Karpas-422 (cell line): Measurements from ENCODE around the gene GYS1. TPM values are rescaled to one million over a fixed set of nuclear protein-coding genes. Genes with fewer than 3 reads are reported as not detected.
"Not testable (repeated sequence)": the region's sequence is repeated elsewhere in the genome, so short reads cannot be mapped to it uniquely, and the experiment has no call there.

Experiments used
- DNase-seq: peaks from one replicate; pipeline ENCODE4 v3.0.0-alpha.2; 2015
- H2AFZ ChIP-seq: fragments of 200-600 bp; sonication (generic); 2 replicates; pipeline ENCODE4 v1.6.1; 2014; ENCODE audit warnings: antibody characterized with exemption, low read length, mixed read lengths
- H3K27ac ChIP-seq: fragments of 200-600 bp; sonication (generic); 2 replicates; pipeline ENCODE4 v1.5.1; 2014; ENCODE audit warnings: mild to moderate bottlenecking, low read length, moderate library complexity
- H3K27me3 ChIP-seq: fragments of 200-600 bp; sonication (generic); 2 replicates; pipeline ENCODE4 v1.6.1; 2014; ENCODE audit warnings: low read length, mixed read lengths
- H3K36me3 ChIP-seq: fragments of 200-600 bp; sonication (generic); 2 replicates; pipeline ENCODE4 v1.6.1; 2014; ENCODE audit warnings: low read length, mixed read lengths; ENCODE audit not compliant: insufficient read depth
- H3K4me1 ChIP-seq: fragments of 200-600 bp; sonication (generic); 2 replicates; pipeline ENCODE4 v1.6.1; 2014; ENCODE audit warnings: mild to moderate bottlenecking, low read length, mixed read lengths
- H3K4me2 ChIP-seq: fragments of 200-600 bp; sonication (generic); 2 replicates; pipeline ENCODE4 v1.6.1; 2014; ENCODE audit warnings: low read length, low read depth, mild to moderate bottlenecking; ENCODE audit not compliant: poor library complexity, severe bottlenecking
- H3K4me3 ChIP-seq: fragments of 200-600 bp; sonication (generic); 2 replicates; pipeline ENCODE4 v1.5.1; 2014; ENCODE audit warnings: mild to moderate bottlenecking, antibody characterized with exemption, low read length, mixed read lengths
- H3K79me2 ChIP-seq: fragments of 200-600 bp; sonication (generic); 2 replicates; pipeline ENCODE4 v1.6.1; 2014; ENCODE audit warnings: mild to moderate bottlenecking, low read length, mixed read lengths
- H3K9ac ChIP-seq: fragments of 200-600 bp; sonication (generic); 2 replicates; pipeline ENCODE4 v1.6.0; 2014; ENCODE audit warnings: low read length
- H3K9me2 ChIP-seq: fragments of 200-600 bp; sonication (generic), shearing (Covaris generic); replicated peaks from 2 replicates; pipeline ENCODE4 v1.6.0; 2014; ENCODE audit warnings: mild to moderate bottlenecking, low read length, moderate library complexity; ENCODE audit not compliant: insufficient read depth
- H3K9me3 ChIP-seq: fragments of 300-700, 200-600 bp; sonication (generic); 2 replicates; pipeline ENCODE4 v1.6.1; 2014; ENCODE audit warnings: low read length, mixed read lengths
- H4K20me1 ChIP-seq: fragments of 200-600 bp; sonication (generic); 2 replicates; pipeline ENCODE4 v1.6.1; 2014; ENCODE audit warnings: mild to moderate bottlenecking, antibody characterized with exemption, low read length, low read depth; ENCODE audit not compliant: insufficient read depth
- total RNA-seq: library from RNA; depleted of rRNA; stranded (reverse); fragments of >200 nt; shearing (Covaris generic); gene quantifications from 2 replicates; pipeline ENCODE4 v1.2.3, GENCODE V29; 2014; ENCODE audit warnings: low replicate concordance

Gene GYS1
- total RNA-seq, 1 experiment from 2014 or later: 42.6 TPM

DNA sequence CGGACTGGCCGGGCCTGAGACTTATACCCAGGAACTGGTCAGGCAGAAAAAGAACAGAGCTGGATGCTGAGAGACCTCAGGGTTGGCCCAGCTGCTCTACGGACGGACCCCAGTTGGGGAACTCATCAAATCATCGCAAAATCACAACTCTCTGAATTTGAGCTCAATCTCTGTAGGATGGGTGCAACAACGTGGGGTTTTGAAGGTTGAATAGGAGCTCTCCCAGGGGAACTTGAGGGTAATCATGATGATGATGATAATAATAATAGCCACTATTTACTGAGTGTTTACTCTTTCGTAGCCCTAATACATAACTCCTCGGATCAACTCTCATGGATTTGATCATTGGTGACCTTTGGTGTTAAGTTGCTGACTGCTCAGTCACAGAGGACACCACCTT, 37.2 kb upstream of the GYS1 start:
- H3K9me2 ChIP-seq, H3K9ac ChIP-seq, H3K27ac ChIP-seq, H2AFZ ChIP-seq, H3K79me2 ChIP-seq, DNase-seq, H3K27me3 ChIP-seq, H3K4me1 ChIP-seq, H4K20me1 ChIP-seq, H3K4me3 ChIP-seq, H3K36me3 ChIP-seq, H3K4me2 ChIP-seq, H3K9me3 ChIP-seq: not testable (repeated sequence)

DNA sequence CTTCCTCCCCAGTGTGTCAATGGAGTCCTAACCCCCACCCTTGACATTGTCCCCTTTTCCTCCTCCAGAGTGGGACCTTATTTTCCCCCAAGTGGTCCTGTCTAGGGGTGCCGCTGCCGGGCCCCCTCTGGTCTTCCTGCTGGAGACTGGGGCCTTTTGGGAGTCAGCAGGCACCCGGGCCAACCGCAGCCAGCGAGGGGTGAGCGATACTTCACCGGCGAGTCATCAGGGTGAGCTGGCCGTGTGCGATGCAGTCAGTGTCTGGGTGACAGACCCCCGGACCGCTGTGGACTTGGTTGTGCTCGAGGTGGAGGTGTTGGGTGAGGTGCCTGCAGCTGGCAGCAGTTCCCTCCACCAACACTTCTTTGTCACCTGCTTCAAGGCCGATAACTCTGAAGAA, 36.6 kb upstream of the GYS1 start:
- not testable (repeated sequence) for H3K9me2 ChIP-seq, H3K27me3 ChIP-seq, H3K4me1 ChIP-seq, H3K36me3 ChIP-seq, H3K4me3 ChIP-seq, H3K9ac ChIP-seq, H4K20me1 ChIP-seq, H3K27ac ChIP-seq, DNase-seq, H2AFZ ChIP-seq, H3K4me2 ChIP-seq, H3K9me3 ChIP-seq, H3K79me2 ChIP-seq

DNA sequence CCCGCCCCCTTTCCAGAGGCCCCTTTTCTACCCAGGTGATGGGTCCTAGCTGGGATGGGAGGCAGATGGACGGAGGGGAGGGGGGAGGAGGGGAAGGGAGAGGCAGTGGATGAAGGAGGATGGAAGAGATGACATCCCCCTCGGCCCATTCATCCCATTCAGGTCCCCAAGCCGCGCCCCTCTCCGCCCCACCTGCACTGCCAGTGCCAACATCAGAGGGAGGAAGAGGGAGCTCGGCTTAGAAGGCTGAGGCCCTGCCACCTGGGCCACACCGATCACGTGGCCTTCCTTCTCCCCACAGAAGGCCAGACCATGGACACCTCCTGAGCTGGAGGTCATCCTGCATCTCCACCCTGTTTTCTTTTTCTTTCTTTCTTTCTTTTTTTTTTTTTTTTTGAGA, 35.6 kb upstream of the GYS1 start:
- H3K4me1 ChIP-seq, H3K27me3 ChIP-seq, H3K27ac ChIP-seq, H3K4me2 ChIP-seq, H3K36me3 ChIP-seq, H3K9ac ChIP-seq, H4K20me1 ChIP-seq, H3K9me3 ChIP-seq, DNase-seq, H3K4me3 ChIP-seq, H3K9me2 ChIP-seq, H3K79me2 ChIP-seq, H2AFZ ChIP-seq: not testable (repeated sequence)

DNA sequence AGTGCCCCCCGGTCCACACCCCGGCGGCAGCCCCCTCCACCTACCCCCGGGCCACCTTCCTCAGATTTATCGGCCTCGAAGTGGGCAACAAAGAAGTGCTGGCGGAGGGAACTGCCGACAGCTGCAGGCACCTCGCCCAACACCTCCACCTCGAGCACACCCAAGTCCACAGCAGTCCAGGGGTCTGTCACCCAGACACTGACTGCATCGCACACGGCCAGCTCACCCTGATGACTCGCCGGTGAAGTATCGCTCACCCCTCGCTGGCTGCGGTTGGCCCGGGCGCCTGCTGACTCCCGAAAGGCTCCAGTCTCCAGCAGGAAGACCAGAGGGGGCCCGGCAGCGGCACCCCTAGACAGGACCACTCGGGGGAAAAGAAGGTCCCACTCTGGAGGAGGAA, 32.5 kb upstream of the GYS1 start:
- DNase-seq, H3K79me2 ChIP-seq, H3K27me3 ChIP-seq, H3K9me2 ChIP-seq, H3K27ac ChIP-seq, H3K9me3 ChIP-seq, H3K36me3 ChIP-seq, H3K4me1 ChIP-seq, H3K4me2 ChIP-seq, H2AFZ ChIP-seq, H3K4me3 ChIP-seq, H3K9ac ChIP-seq: not testable (repeated sequence)
- H4K20me1 ChIP-seq: peaks cover 11% of the 10 kb centered on the region; the same call in 1 of the 2 replicates

DNA sequence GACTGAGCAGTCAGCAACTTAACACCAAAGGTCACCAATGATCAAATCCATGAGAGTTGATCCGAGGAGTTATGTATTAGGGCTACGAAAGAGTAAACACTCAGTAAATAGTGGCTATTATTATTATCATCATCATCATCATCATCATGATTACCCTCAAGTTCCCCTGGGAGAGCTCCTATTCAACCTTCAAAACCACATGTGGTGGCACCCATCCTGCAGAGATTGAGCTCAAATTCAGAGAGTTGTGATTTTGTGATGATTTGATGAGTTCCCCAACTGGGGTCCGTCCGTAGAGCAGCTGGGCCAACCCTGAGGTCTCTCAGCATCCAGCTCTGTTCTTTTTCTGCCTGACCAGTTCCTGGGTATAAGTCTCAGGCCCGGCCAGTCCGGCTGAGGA, 32.0 kb upstream of the GYS1 start:
- not testable (repeated sequence) for H3K4me3 ChIP-seq, H3K36me3 ChIP-seq, DNase-seq, H3K4me2 ChIP-seq, H3K27me3 ChIP-seq, H3K27ac ChIP-seq, H3K79me2 ChIP-seq, H3K9me3 ChIP-seq, H3K9ac ChIP-seq, H3K9me2 ChIP-seq, H2AFZ ChIP-seq
- Histone ChIP-seq H3K4me1 (peaks cover 12% of the 10 kb centered on the region), H4K20me1 (peaks cover 16% of the 10 kb centered on the region; the same call in 1 of the 2 replicates)

DNA sequence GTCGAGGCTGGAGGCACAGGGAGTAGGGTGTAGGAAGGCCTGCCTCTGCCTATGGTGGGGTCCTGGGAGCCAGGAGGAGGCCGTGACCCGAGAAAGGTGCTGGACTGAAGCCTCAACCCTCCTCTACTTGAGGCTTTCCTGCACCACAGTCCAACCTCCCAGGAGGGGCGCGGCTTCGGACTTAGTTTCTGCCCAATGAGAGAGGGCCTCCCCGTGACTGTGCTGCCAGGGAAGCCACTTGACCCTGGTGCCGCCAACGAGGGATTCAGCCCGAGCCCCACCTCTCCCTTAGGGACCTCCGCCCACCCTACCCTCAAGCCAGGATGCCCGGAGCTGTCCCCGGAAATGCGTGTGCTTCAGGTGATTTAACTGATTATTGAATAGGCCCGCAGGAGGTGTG, 31.1 kb upstream of the GYS1 start, which contains the start of gene CGB3:
CGB3 (minus strand) TSS at position 101 of the 400 bp plus-strand sequence. CDS start 362 bp downstream, outside the sequence.
- H3K9me2 ChIP-seq, H3K9ac ChIP-seq, H3K4me2 ChIP-seq, H3K36me3 ChIP-seq, H3K27me3 ChIP-seq, DNase-seq, H3K79me2 ChIP-seq, H3K27ac ChIP-seq, H2AFZ ChIP-seq, H3K4me3 ChIP-seq, H3K9me3 ChIP-seq: not testable (repeated sequence)
- peaks cover 22% of the 10 kb centered on the region; the same call in 1 of the 2 replicates for H4K20me1 ChIP-seq
- H3K4me1 ChIP-seq: peaks cover 12% of the 10 kb centered on the region

DNA sequence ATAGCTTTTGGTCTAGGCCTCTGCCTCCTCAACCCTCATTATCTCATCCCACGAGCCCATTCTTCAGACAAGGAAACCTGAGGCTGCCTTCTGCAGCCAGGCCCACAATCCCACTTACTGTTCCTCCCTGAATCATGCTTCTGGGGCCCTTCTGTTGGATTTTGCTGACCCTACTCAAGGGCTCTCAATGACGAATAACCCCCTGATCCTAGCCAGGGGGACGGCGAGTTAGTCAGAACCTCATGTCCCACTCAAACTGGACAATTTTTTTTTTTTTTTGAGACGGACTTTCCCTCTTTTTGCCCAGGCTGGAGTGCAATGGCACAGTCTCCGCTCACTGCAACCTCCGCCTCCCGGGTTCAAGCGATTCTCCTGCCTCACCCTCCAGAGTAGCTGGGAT, 29.0 kb upstream of the GYS1 start:
- H3K36me3 ChIP-seq: no peaks in the 10 kb centered on the region
- no peak overlapping the region for H3K4me3 ChIP-seq
- H3K27ac ChIP-seq: no peak overlapping the region
- no peaks in the 10 kb centered on the region for H3K79me2 ChIP-seq
- H2AFZ ChIP-seq: no peak overlapping the region
- H3K9me3 ChIP-seq: no peaks in the 10 kb centered on the region
- DNase-seq: peak; percentile 49
- no peak overlapping the region for H3K4me2 ChIP-seq
- H3K9me2 ChIP-seq: no peaks in the 10 kb centered on the region
- H4K20me1 ChIP-seq: peaks cover 22% of the 10 kb centered on the region; the same call in 1 of the 2 replicates
- H3K9ac ChIP-seq: no peak overlapping the region
- no peaks in the 10 kb centered on the region for H3K27me3 ChIP-seq
- H3K4me1 ChIP-seq: peaks cover 16% of the 10 kb centered on the region

DNA sequence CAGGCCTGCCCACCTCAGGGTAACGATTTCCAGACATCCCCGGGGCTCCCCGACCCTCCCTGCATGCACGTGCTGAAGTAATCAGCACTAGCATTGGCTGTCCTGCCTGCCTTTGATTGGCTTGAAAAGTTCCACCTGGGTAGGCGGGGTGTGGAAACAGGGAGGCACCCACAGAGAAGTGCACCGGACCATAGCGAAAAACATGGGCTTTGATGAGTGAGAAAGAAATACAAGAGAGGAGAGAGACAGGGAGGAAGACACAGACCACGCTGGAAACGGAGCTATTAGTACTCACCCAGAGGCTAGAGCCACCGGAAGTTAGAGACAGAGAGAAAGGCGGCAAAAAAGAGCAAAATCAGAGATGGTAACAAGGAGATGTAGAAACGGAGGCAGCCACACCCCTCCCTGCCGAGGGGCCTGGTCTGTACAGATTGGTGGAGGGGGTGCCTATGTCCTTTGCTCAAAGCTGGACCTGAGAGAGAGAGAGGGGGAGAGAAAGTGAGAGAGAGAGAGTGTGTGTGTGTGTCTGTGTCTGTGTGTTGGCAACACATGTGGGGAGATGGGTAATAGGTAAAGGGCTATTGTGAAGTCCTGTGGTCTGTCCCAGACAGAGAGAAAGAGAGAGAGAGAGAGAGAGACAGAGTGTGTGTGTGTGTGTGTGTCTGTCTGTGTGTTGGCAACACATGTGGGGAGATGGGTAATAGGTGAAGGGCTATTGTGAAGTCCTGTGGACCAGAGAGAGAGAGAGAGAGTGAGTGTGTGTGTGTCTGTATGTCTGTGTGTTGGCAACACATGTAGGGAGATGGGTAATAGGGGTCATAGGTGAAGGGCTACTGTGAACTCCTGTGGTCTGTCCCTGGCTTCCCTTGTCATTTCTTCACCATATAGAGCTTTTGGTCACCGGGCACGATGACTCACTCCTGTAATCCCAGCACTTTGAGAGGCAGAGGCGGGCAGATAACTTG, 28.1 kb upstream of the GYS1 start:
- DNase-seq: peak; percentile 78
- H3K79me2 ChIP-seq: no peaks in the 10 kb centered on the region
- peak overlapping the region; percentile 8 for H3K4me2 ChIP-seq
- H3K27ac ChIP-seq: no peak overlapping the region
- no peaks in the 10 kb centered on the region for H3K9me3 ChIP-seq
- H3K4me1 ChIP-seq: peaks cover 16% of the 10 kb centered on the region
- H2AFZ ChIP-seq: no peak overlapping the region
- no peaks in the 10 kb centered on the region for H3K9me2 ChIP-seq
- H3K9ac ChIP-seq: no peak overlapping the region
- H3K4me3 ChIP-seq: no peak overlapping the region
- H4K20me1 ChIP-seq: peaks cover 22% of the 10 kb centered on the region; the same call in 1 of the 2 replicates
- no peaks in the 10 kb centered on the region for H3K36me3 ChIP-seq
- no peaks in the 10 kb centered on the region for H3K27me3 ChIP-seq
